Gastroesophageal sphincter (tissue), 4 donors: ENCODE measurements around the gene USF3. TPM values are rescaled to one million over a fixed set of nuclear protein-coding genes. Genes with fewer than 3 reads are reported as not detected.

Experiments
- ATAC-seq: fragments of 150-250 bp; one replicate; pipeline ENCODE4 v1.9.1; 2016; ENCODE audit warnings: mild to moderate bottlenecking, moderate library complexity
- H3K27ac ChIP-seq, 4 donors: fragments of 200-600 bp; sonication (generic) in 3 of 4; 1 replicate in 3 of 4; 2 replicates in 1 of 4; pipeline ENCODE4 v1.5.1; 2016 to 2019
- H3K27me3 ChIP-seq: fragments of 200-600 bp; sonication (generic); one replicate; pipeline ENCODE4 v1.5.1; 2019
- H3K36me3 ChIP-seq, 2 donors: fragments of 200-600 bp; sonication (generic); one replicate each; pipeline ENCODE4 v1.5.1; 2019; ENCODE audit warnings: control low read depth in 1 of 2
- H3K4me1 ChIP-seq, 3 donors: fragments of 200-600 bp; sonication (generic); 1 replicate in 2 of 3; 2 replicates in 1 of 3; pipeline ENCODE4 v1.5.1; 2016 to 2019; ENCODE audit warnings: control low read depth in 2 of 3
- H3K4me3 ChIP-seq, 2 donors: fragments of 200-600 bp; sonication (generic); one replicate each; pipeline ENCODE4 v1.5.1; 2019; ENCODE audit warnings: mild to moderate bottlenecking in 1 of 2, moderate library complexity in 1 of 2
- H3K9me3 ChIP-seq, 3 donors: fragments of 200-600 bp; sonication (generic); one replicate each; pipeline ENCODE4 v1.5.1; 2017 to 2019; ENCODE audit warnings: control low read depth in 2 of 3
- CTCF ChIP-seq, 4 experiments: fragments of 200-600 bp in 2 of 4; fragments of 450-650 bp in 2 of 4; sonication (generic) in 1 of 4; IDR thresholded peaks; one replicate each; pipeline ENCODE4 v1.5.1; 2017 to 2019; ENCODE audit warnings: antibody characterized with exemption in 4 of 4, mild to moderate bottlenecking in 2 of 4, moderate library complexity in 2 of 4
- EP300 ChIP-seq: sonication (generic); formaldehyde crosslinking; IDR thresholded peaks from one replicate; pipeline ENCODE4 v1.6.1; 2017; ENCODE audit warnings: antibody characterized with exemption, mild to moderate bottlenecking
- POLR2A ChIP-seq, 2 donors: fragments of 450-650 bp; IDR thresholded peaks; one replicate each; pipeline ENCODE4 v1.6.1; 2017; ENCODE audit warnings: antibody characterized with exemption in 2 of 2, mild to moderate bottlenecking in 2 of 2, moderate library complexity in 1 of 2
- POLR2AphosphoS5 ChIP-seq: sonication (generic); formaldehyde crosslinking; IDR thresholded peaks from one replicate; pipeline ENCODE4 v1.6.1; 2017; ENCODE audit warnings: antibody characterized with exemption
- WGBS, 2 donors: methylation state at CpG; one replicate each; pipeline ENCODE4 v1.1.5; 2018; ENCODE audit warnings: low coverage in 1 of 2; 5-methylcytosine and 5-hydroxymethylcytosine counted together
- total RNA-seq, 4 donors: library from RNA; depleted of rRNA; stranded (reverse); fragments of >200 nt; gene quantifications; one replicate each; pipeline ENCODE4 v1.1.0, GENCODE V29; 2016

USF3 gene
- total RNA-seq, 4 donors from 2014 or later = 27.3 to 33.2 (median 29.6) TPM

GRCh38 chr3:113629584-113630421 is 66.6 kb downstream of the USF3 start:
- no peak for TF ChIP-seq POLR2A (IDR thresholded peaks at IDR 0.05)
- no peak for TF ChIP-seq EP300
- no peak for TF ChIP-seq CTCF (IDR thresholded peaks at IDR 0.05)
- no peak for TF ChIP-seq POLR2AphosphoS5
- Histone ChIP-seq H3K9me3 (no peaks in the 10 kb centered on the region), H3K4me1 (peaks cover 0 to 48% (median 5%) of the 10 kb centered on the region in 3 donors), H3K4me3 (peak overlapping the region in 1 of 2 donors; percentile 29), H3K27me3 (no peaks in the 10 kb centered on the region), H3K27ac (peak overlapping the region; percentile 24 to 75 (median 70)), H3K36me3 (no peaks in the 10 kb centered on the region)
- whole genome bisulfite sequencing, 2 donors = 42 to 57% methylated on average over 15 of the region's 16 CpGs
- peak; percentile 21 for ATAC-seq

- TF ChIP-seq POLR2A (IDR thresholded peaks at IDR 0.05) (no peak), CTCF (IDR thresholded peaks at IDR 0.05) (no peak), POLR2AphosphoS5 (no peak), EP300 (no peak)
- no peaks in the 10 kb centered on the region for H3K27me3 ChIP-seq
- no peak overlapping the region for H3K4me3 ChIP-seq
- H3K9me3 ChIP-seq = no peaks in the 10 kb centered on the region
- WGBS, 2 donors = 75 to 92% methylated on average over 6 of the region's 6 CpGs
- ATAC-seq = no peak
- no peaks in the 10 kb centered on the region for H3K36me3 ChIP-seq
- H3K4me1 ChIP-seq = peaks cover 0 to 48% (median 5%) of the 10 kb centered on the region in 3 donors
- H3K27ac ChIP-seq = no peak overlapping the region
These were observed 67.7 kb downstream of the USF3 start for GRCh38 chr3:113628788-113629187.

DNA sequence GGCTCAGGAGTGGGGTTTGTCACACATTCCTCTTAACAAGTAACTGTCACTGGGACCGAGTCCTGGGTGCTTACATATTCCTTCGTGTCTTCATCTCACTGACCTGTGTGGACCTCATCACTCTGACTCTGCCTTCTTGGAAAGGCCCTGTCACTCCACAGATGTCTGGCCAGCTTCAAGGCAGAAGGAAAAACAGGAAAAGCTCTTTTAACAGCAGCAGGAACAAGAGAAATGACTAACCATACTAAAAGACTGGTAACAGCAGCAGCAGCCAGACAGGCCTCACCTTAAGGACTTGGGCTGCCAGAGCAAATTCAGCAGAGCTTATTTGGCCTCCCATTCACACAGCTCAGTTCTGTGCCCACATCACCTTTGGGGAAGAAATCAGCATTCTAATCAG is 68.1 kb downstream of the USF3 start:
- no CpG with 5 or more reads among the region's 2 CpGs for WGBS, 2 donors
- H3K4me1 ChIP-seq = peaks cover 0 to 48% (median 5%) of the 10 kb centered on the region in 3 donors
- no peaks in the 10 kb centered on the region for H3K27me3 ChIP-seq
- no peak for ATAC-seq
- TF ChIP-seq POLR2AphosphoS5 = no peak
- no peak for TF ChIP-seq CTCF (IDR thresholded peaks at IDR 0.05)
- no peak for TF ChIP-seq EP300
- no peak for TF ChIP-seq POLR2A (IDR thresholded peaks at IDR 0.05)
- no peaks in the 10 kb centered on the region for H3K9me3 ChIP-seq
- H3K4me3 ChIP-seq = no peak overlapping the region
- no peaks in the 10 kb centered on the region for H3K36me3 ChIP-seq
- peak overlapping the region in 1 of 4 donors; percentile 0 for H3K27ac ChIP-seq

GRCh38 chr3:113626503-113627371 is 69.7 kb downstream of the USF3 start:
- no peaks in the 10 kb centered on the region for H3K27me3 ChIP-seq
- peak; percentile 81 for ATAC-seq
- TF ChIP-seq CTCF (IDR thresholded peaks at IDR 0.05) (peak; percentile 87 to 93 (median 88)), EP300 (no peak), POLR2A (IDR thresholded peaks at IDR 0.05) (no peak), POLR2AphosphoS5 (no peak)
- peak overlapping the region in 1 of 2 donors; percentile 15 for H3K4me3 ChIP-seq
- H3K36me3 ChIP-seq = no peaks in the 10 kb centered on the region
- WGBS, 2 donors = 17 to 20% methylated on average over 5 to 9 of the region's 10 CpGs
- no peaks in the 10 kb centered on the region for H3K9me3 ChIP-seq
- peaks cover 0 to 48% (median 5%) of the 10 kb centered on the region in 3 donors for H3K4me1 ChIP-seq
- no peak overlapping the region for H3K27ac ChIP-seq
